Measurements from ENCODE around the gene ETNPPL.

The ETNPPL gene

GRCh38 chr4:108731006-108731405 is 31.8 kb downstream of the ETNPPL start:
- H3K27ac ChIP-seq (ENCODE audit: low read depth, low read length): no peak overlapping the region
- no peaks in the 10 kb centered on the region for H3K36me3 ChIP-seq (ENCODE audit: low read length)
- no peak overlapping the region for H2AFZ ChIP-seq (ENCODE audit: low read depth, low read length, severe bottlenecking)
- no peak overlapping the region for H3K4me2 ChIP-seq (ENCODE audit: low read depth, low read length, poor library complexity, severe bottlenecking)
- H3K9ac ChIP-seq (ENCODE audit: low read length): no peak overlapping the region
- H3K79me2 ChIP-seq (ENCODE audit: insufficient read depth, low read length): no peaks in the 10 kb centered on the region
- no peak for TF ChIP-seq EZH2phosphoT487 (conservative IDR thresholded peaks at IDR 0.05; ENCODE audit: low read length)
- TF ChIP-seq, protein P1, sequence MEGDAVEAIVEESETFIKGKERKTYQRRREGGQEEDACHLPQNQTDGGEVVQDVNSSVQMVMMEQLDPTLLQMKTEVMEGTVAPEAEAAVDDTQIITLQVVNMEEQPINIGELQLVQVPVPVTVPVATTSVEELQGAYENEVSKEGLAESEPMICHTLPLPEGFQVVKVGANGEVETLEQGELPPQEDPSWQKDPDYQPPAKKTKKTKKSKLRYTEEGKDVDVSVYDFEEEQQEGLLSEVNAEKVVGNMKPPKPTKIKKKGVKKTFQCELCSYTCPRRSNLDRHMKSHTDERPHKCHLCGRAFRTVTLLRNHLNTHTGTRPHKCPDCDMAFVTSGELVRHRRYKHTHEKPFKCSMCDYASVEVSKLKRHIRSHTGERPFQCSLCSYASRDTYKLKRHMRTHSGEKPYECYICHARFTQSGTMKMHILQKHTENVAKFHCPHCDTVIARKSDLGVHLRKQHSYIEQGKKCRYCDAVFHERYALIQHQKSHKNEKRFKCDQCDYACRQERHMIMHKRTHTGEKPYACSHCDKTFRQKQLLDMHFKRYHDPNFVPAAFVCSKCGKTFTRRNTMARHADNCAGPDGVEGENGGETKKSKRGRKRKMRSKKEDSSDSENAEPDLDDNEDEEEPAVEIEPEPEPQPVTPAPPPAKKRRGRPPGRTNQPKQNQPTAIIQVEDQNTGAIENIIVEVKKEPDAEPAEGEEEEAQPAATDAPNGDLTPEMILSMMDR (IDR thresholded peaks at IDR 0.05; ENCODE audit: insufficient read depth, low read length, poor library complexity, severe bottlenecking): no peak
- no peaks in the 10 kb centered on the region for H4K20me1 ChIP-seq (ENCODE audit: low read depth, low read length)
- H3K9me2 ChIP-seq (replicated peaks; ENCODE audit: insufficient read depth, low read length): no peaks in the 10 kb centered on the region
- H3K9me3 ChIP-seq (ENCODE audit: insufficient read depth, low read length): no peaks in the 10 kb centered on the region
- H3K27me3 ChIP-seq (ENCODE audit: low read length): no peaks in the 10 kb centered on the region
- no peaks in the 10 kb centered on the region for H3F3A ChIP-seq (ENCODE audit: insufficient read depth)
- H3K4me3 ChIP-seq (ENCODE audit: insufficient read depth, low read length, poor library complexity, severe bottlenecking): no peak overlapping the region

GRCh38 chr4:108730579-108730978 is 32.3 kb downstream of the ETNPPL start:
- no peaks in the 10 kb centered on the region for H4K20me1 ChIP-seq (ENCODE audit: low read depth, low read length)

DNA sequence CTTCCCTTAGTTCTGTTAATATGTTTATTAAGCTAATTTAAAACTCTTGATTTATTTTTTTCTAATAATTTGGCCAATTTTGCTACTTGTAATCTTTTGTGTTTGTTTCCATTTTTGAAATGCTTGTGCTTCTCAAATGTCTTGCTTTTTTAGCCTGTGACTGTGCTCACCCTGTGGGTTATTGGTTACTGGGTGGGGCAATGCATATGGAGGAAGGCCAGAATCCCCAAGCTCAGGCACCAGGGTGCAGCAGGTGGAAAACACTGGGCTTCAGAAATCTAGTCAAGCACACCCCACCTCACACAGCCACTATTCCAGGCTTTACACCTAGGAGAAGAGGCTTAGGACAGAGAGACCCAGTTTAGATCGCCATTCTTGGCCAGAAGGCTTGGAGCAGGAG is 33.1 kb downstream of the ETNPPL start:
- Histone ChIP-seq H3K27ac (ENCODE audit: low read depth, low read length) (no peak overlapping the region), H4K20me1 (ENCODE audit: low read depth, low read length) (no peaks in the 10 kb centered on the region), H2AFZ (ENCODE audit: low read depth, low read length, severe bottlenecking) (no peak overlapping the region), H3K79me2 (ENCODE audit: insufficient read depth, low read length) (no peaks in the 10 kb centered on the region), H3K4me2 (ENCODE audit: low read depth, low read length, poor library complexity, severe bottlenecking) (no peak overlapping the region), H3K9ac (ENCODE audit: low read length) (no peak overlapping the region), H3K4me3 (ENCODE audit: insufficient read depth, low read length, poor library complexity, severe bottlenecking) (no peak overlapping the region), H3K27me3 (ENCODE audit: low read length) (no peaks in the 10 kb centered on the region), H3K9me3 (ENCODE audit: insufficient read depth, low read length) (no peaks in the 10 kb centered on the region), H3F3A (ENCODE audit: insufficient read depth) (no peaks in the 10 kb centered on the region), H3K9me2 (replicated peaks; ENCODE audit: insufficient read depth, low read length) (no peaks in the 10 kb centered on the region), H3K36me3 (ENCODE audit: low read length) (no peaks in the 10 kb centered on the region)
- TF ChIP-seq, protein P1 (IDR thresholded peaks at IDR 0.05; ENCODE audit: insufficient read depth, low read length, poor library complexity, severe bottlenecking): no peak
- no peak for TF ChIP-seq EZH2phosphoT487 (conservative IDR thresholded peaks at IDR 0.05; ENCODE audit: low read length)

More at GRCh38 chr4:108730579-108730978, 32.3 kb downstream of the ETNPPL start:
- Histone ChIP-seq H3K4me2 (ENCODE audit: low read depth, low read length, poor library complexity, severe bottlenecking) (no peak overlapping the region), H3K4me3 (ENCODE audit: insufficient read depth, low read length, poor library complexity, severe bottlenecking) (no peak overlapping the region), H3K27ac (ENCODE audit: low read depth, low read length) (no peak overlapping the region), H3K36me3 (ENCODE audit: low read length) (no peaks in the 10 kb centered on the region), H3K9me3 (ENCODE audit: insufficient read depth, low read length) (no peaks in the 10 kb centered on the region), H2AFZ (ENCODE audit: low read depth, low read length, severe bottlenecking) (no peak overlapping the region), H3K9me2 (replicated peaks; ENCODE audit: insufficient read depth, low read length) (no peaks in the 10 kb centered on the region), H3K79me2 (ENCODE audit: insufficient read depth, low read length) (no peaks in the 10 kb centered on the region), H3K9ac (ENCODE audit: low read length) (no peak overlapping the region), H3F3A (ENCODE audit: insufficient read depth) (no peaks in the 10 kb centered on the region), H3K27me3 (ENCODE audit: low read length) (no peaks in the 10 kb centered on the region)
- no peak for TF ChIP-seq EZH2phosphoT487 (conservative IDR thresholded peaks at IDR 0.05; ENCODE audit: low read length)
- TF ChIP-seq, protein P1 (IDR thresholded peaks at IDR 0.05; ENCODE audit: insufficient read depth, low read length, poor library complexity, severe bottlenecking): no peak

All from SU-DHL-6 (cell line).